ENCODE measurements around the gene DTYMK. TPM values are rescaled to one million over a fixed set of nuclear protein-coding genes. Genes with fewer than 3 reads are reported as not detected.

The DTYMK gene
- total RNA-seq, 1 donor from 2014 or later: 35.0 TPM

- H3K27ac Mint-ChIP-seq: peak overlapping the region; percentile 83
- H3K9me3 Mint-ChIP-seq: peaks cover 7% of the 10 kb centered on the region
These were observed 15.8 kb upstream of the DTYMK start for GRCh38 chr2:241702155-241703031.

GRCh38 chr2:241701399-241702154 lies 15.0 kb upstream of the DTYMK start, which contains the start of gene ING5:
Gene ING5, plus strand, starts transcription at chr2:241702039. Its CDS starts 27 bp downstream, at chr2:241702066.
- no peak for TF ChIP-seq CTCF (IDR thresholded peaks at IDR 0.05; ENCODE audit: unreplicated experiment)
- no peaks in the 10 kb centered on the region for H3K27me3 Mint-ChIP-seq (ENCODE audit: low read depth)
- H3K4me3 Mint-ChIP-seq: peak within 1 kb of the TSS; percentile 76
- peaks cover 7% of the 10 kb centered on the region for H3K9me3 Mint-ChIP-seq
- peaks cover 14% of the 10 kb centered on the region for H3K36me3 Mint-ChIP-seq
- peak; percentile 97 to 98 for DNase-seq (ENCODE audit: low spot score in 2 of 2, unreplicated experiment in 2 of 2)
- peaks cover 10% of the 10 kb centered on the region for H3K4me1 Mint-ChIP-seq
- H3K27ac Mint-ChIP-seq: peak within 1 kb of the TSS; percentile 83

More at GRCh38 chr2:241702155-241703031, 15.8 kb upstream of the DTYMK start:
- Mint-ChIP-seq H3K36me3 (peaks cover 20% of the 10 kb centered on the region), H3K4me3 (peak overlapping the region; percentile 76), H3K4me1 (peaks cover 10% of the 10 kb centered on the region), H3K27me3 (ENCODE audit: low read depth) (no peaks in the 10 kb centered on the region)
- peak; percentile 80 to 93 for DNase-seq (ENCODE audit: low spot score in 2 of 2, unreplicated experiment in 2 of 2)
- TF ChIP-seq CTCF (IDR thresholded peaks at IDR 0.05; ENCODE audit: unreplicated experiment): no peak

- TF ChIP-seq CTCF (IDR thresholded peaks at IDR 0.05; ENCODE audit: unreplicated experiment): no peak
These were observed 14.5 kb upstream of the DTYMK start for GRCh38 chr2:241701149-241701398.

GRCh38 chr2:241695651-241696050 lies 9.0 kb upstream of the DTYMK start:
- Mint-ChIP-seq H3K4me3 (no peak overlapping the region), H3K36me3 (peaks cover 6% of the 10 kb centered on the region), H3K9me3 (no peaks in the 10 kb centered on the region), H3K27ac (no peak overlapping the region), H3K27me3 (ENCODE audit: low read depth) (no peaks in the 10 kb centered on the region), H3K4me1 (peaks cover 2% of the 10 kb centered on the region)
- TF ChIP-seq CTCF (IDR thresholded peaks at IDR 0.05; ENCODE audit: unreplicated experiment): no peak
- no peak for DNase-seq (ENCODE audit: low spot score in 2 of 2, unreplicated experiment in 2 of 2)

More at GRCh38 chr2:241701149-241701398, 14.5 kb upstream of the DTYMK start:
- Mint-ChIP-seq H3K4me3 (peak overlapping the region; percentile 73), H3K4me1 (peaks cover 10% of the 10 kb centered on the region), H3K9me3 (peaks cover 6% of the 10 kb centered on the region), H3K27me3 (ENCODE audit: low read depth) (no peaks in the 10 kb centered on the region), H3K36me3 (peaks cover 12% of the 10 kb centered on the region), H3K27ac (peak overlapping the region; percentile 83)
- no peak for DNase-seq (ENCODE audit: low spot score in 2 of 2, unreplicated experiment in 2 of 2)

DNA sequence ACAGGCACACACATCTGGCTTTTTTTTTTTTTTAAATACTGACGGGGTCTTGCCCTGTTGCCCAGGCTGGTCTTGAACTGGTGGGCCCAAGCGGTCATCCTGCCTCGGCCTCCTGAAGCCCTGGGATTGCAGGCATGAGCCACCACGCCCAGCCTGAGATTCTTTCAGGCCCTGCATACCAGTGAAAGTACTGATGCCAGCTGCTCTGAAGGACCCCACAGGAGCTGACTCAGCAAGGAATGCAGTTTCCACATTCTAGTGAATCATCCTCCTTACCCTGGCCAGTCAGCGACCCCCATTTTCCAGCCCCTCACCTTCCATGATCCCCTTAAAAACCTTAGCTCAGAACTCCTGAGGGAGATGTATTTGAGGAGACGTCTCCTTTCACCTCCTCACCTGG lies 5.8 kb upstream of the DTYMK start:
- no peak overlapping the region for H3K27ac Mint-ChIP-seq
- peaks cover 10% of the 10 kb centered on the region for H3K4me1 Mint-ChIP-seq
- peaks cover 8% of the 10 kb centered on the region for H3K36me3 Mint-ChIP-seq
- TF ChIP-seq CTCF (IDR thresholded peaks at IDR 0.05; ENCODE audit: unreplicated experiment): no peak
- H3K27me3 Mint-ChIP-seq (ENCODE audit: low read depth): no peaks in the 10 kb centered on the region
- DNase-seq (ENCODE audit: low spot score in 2 of 2, unreplicated experiment in 2 of 2): no peak
- no peaks in the 10 kb centered on the region for H3K9me3 Mint-ChIP-seq
- H3K4me3 Mint-ChIP-seq: no peak overlapping the region
